ENCODE results near the gene RBM47. TPM values are rescaled to one million over a fixed set of nuclear protein-coding genes. Genes with fewer than 3 reads are reported as not detected.

RBM47 gene
- total RNA-seq, result under 1 TPM; 0.60 to 0.66 TPM

- H3K9me3 Mint-ChIP-seq (ENCODE audit: insufficient read depth), result no peaks in the 10 kb centered on the region
Measured at GRCh38 chr4:40629401-40630334, at the start of gene RBM47. RBM47 (minus strand) TSS chr4:40629864; CDS start chr4:40438893, 190,971 bp downstream.

GRCh38 chr4:40678421-40678820, 48.8 kb upstream of the RBM47 start:
- no peak overlapping the region for H3K27ac Mint-ChIP-seq
- H3K27me3 Mint-ChIP-seq (ENCODE audit: low read depth), result peaks cover 5% of the 10 kb centered on the region
- H3K4me3 Mint-ChIP-seq, result no peak overlapping the region
- POLR2A ChIA-PET, result interaction anchor here (0.6 kb wide), 1 partner anchor 275 kb away, joined by 5 read pairs; no protein-coding TSS in a partner anchor
- no peak for ATAC-seq
- no peaks in the 10 kb centered on the region for H3K9me3 Mint-ChIP-seq (ENCODE audit: insufficient read depth)
- DNase-seq, result no peak
- CTCF ChIA-PET, result interaction anchor here (1.7 kb wide), 1 partner anchor 219 kb away, joined by 3 read pairs; no protein-coding TSS in a partner anchor
- H3K36me3 Mint-ChIP-seq (ENCODE audit: low read depth), result no peaks in the 10 kb centered on the region
- H3K4me1 Mint-ChIP-seq (ENCODE audit: low read depth), result peaks cover 9% of the 10 kb centered on the region

More at GRCh38 chr4:40629401-40630334, at the start of gene RBM47:
- peak; percentile 89 for ATAC-seq
- POLR2A ChIA-PET, result no interaction called here
- CTCF ChIA-PET, result interaction anchor here (1.0 kb wide), 1 partner anchor 108 kb away, joined by 3 read pairs; no protein-coding TSS in a partner anchor
- H3K27ac Mint-ChIP-seq, result no peak within 1 kb of the TSS
- peak; percentile 45 for DNase-seq
- H3K4me3 Mint-ChIP-seq, result peak within 1 kb of the TSS; percentile 71
- no peaks in the 10 kb centered on the region for H3K36me3 Mint-ChIP-seq (ENCODE audit: low read depth)
- peaks cover 29% of the 10 kb centered on the region for H3K4me1 Mint-ChIP-seq (ENCODE audit: low read depth)
- peaks cover 42% of the 10 kb centered on the region for H3K27me3 Mint-ChIP-seq (ENCODE audit: low read depth)

- ChIA-PET CTCF (no interaction called here), POLR2A (no interaction called here)
- no peaks in the 10 kb centered on the region for H3K27me3 Mint-ChIP-seq (ENCODE audit: low read depth)
- no peak overlapping the region for H3K27ac Mint-ChIP-seq
- H3K4me1 Mint-ChIP-seq (ENCODE audit: low read depth), result peaks cover 32% of the 10 kb centered on the region
- peaks cover 2% of the 10 kb centered on the region for H3K36me3 Mint-ChIP-seq (ENCODE audit: low read depth)
- H3K4me3 Mint-ChIP-seq, result no peak overlapping the region
- H3K9me3 Mint-ChIP-seq (ENCODE audit: insufficient read depth), result no peaks in the 10 kb centered on the region
- DNase-seq, result no peak
- no peak for ATAC-seq
Measured at GRCh38 chr4:40675166-40675565, 45.5 kb upstream of the RBM47 start.

GRCh38 chr4:40672528-40673522, 43.2 kb upstream of the RBM47 start:
- peak; percentile 92 for ATAC-seq
- peaks cover 2% of the 10 kb centered on the region for H3K36me3 Mint-ChIP-seq (ENCODE audit: low read depth)
- no peaks in the 10 kb centered on the region for H3K9me3 Mint-ChIP-seq (ENCODE audit: insufficient read depth)
- ChIA-PET CTCF (interaction anchor here (0.9 to 2.0 kb wide), 6 partner anchors 9 to 617 kb away, joined by 3 to 6 read pairs (median 4); no protein-coding TSS in a partner anchor), POLR2A (interaction anchor here (0.6 to 1.0 kb wide), 3 partner anchors 16 to 617 kb away, joined by 3 to 4 read pairs (median 3); no protein-coding TSS in a partner anchor)
- peak; percentile 65 for DNase-seq
- peak overlapping the region; percentile 86 for H3K27ac Mint-ChIP-seq
- H3K27me3 Mint-ChIP-seq (ENCODE audit: low read depth), result no peaks in the 10 kb centered on the region
- H3K4me1 Mint-ChIP-seq (ENCODE audit: low read depth), result peaks cover 44% of the 10 kb centered on the region
- peak overlapping the region; percentile 42 for H3K4me3 Mint-ChIP-seq

- CTCF ChIA-PET, result no interaction called here
- no peak overlapping the region for H3K27ac Mint-ChIP-seq
- peaks cover 44% of the 10 kb centered on the region for H3K4me1 Mint-ChIP-seq (ENCODE audit: low read depth)
Measured at GRCh38 chr4:40669504-40669903, 39.8 kb upstream of the RBM47 start.

GRCh38 chr4:40665842-40666241, 36.2 kb upstream of the RBM47 start:
- H3K27ac Mint-ChIP-seq, result no peak overlapping the region
- no peaks in the 10 kb centered on the region for H3K9me3 Mint-ChIP-seq (ENCODE audit: insufficient read depth)
- no peak for ATAC-seq
- no peaks in the 10 kb centered on the region for H3K36me3 Mint-ChIP-seq (ENCODE audit: low read depth)
- POLR2A ChIA-PET, result interaction anchor here (1.0 kb wide), 1 partner anchor 10 kb away, joined by 3 read pairs; no protein-coding TSS in a partner anchor
- no peak for DNase-seq
- H3K27me3 Mint-ChIP-seq (ENCODE audit: low read depth), result peaks cover 5% of the 10 kb centered on the region
- peaks cover 15% of the 10 kb centered on the region for H3K4me1 Mint-ChIP-seq (ENCODE audit: low read depth)
- CTCF ChIA-PET, result interaction anchor here (0.6 kb wide), 1 partner anchor 1700 kb away, joined by 3 read pairs; no protein-coding TSS in a partner anchor
- H3K4me3 Mint-ChIP-seq, result no peak overlapping the region

More at GRCh38 chr4:40669504-40669903, 39.8 kb upstream of the RBM47 start:
- Mint-ChIP-seq H3K9me3 (ENCODE audit: insufficient read depth) (no peaks in the 10 kb centered on the region), H3K36me3 (ENCODE audit: low read depth) (peaks cover 2% of the 10 kb centered on the region), H3K4me3 (no peak overlapping the region), H3K27me3 (ENCODE audit: low read depth) (peaks cover 5% of the 10 kb centered on the region)
- POLR2A ChIA-PET, result no interaction called here
- DNase-seq (no peak), ATAC-seq (no peak)

GRCh38 chr4:40662962-40663604, 33.4 kb upstream of the RBM47 start:
- Mint-ChIP-seq H3K27ac (no peak overlapping the region), H3K4me1 (ENCODE audit: low read depth) (peaks cover 3% of the 10 kb centered on the region), H3K27me3 (ENCODE audit: low read depth) (peaks cover 5% of the 10 kb centered on the region), H3K4me3 (no peak overlapping the region), H3K9me3 (ENCODE audit: insufficient read depth) (no peaks in the 10 kb centered on the region), H3K36me3 (ENCODE audit: low read depth) (no peaks in the 10 kb centered on the region)
- CTCF ChIA-PET, result interaction anchor here (0.5 to 0.7 kb wide), 2 partner anchors 119 to 338 kb away, joined by 3 read pairs; no protein-coding TSS in a partner anchor
- ATAC-seq (no peak), DNase-seq (no peak)
- POLR2A ChIA-PET, result no interaction called here

- Mint-ChIP-seq H3K4me3 (no peak overlapping the region), H3K36me3 (ENCODE audit: low read depth) (no peaks in the 10 kb centered on the region), H3K9me3 (ENCODE audit: insufficient read depth) (no peaks in the 10 kb centered on the region), H3K27ac (no peak overlapping the region), H3K27me3 (ENCODE audit: low read depth) (peaks cover 2% of the 10 kb centered on the region), H3K4me1 (ENCODE audit: low read depth) (peaks cover 3% of the 10 kb centered on the region)
- no peak for DNase-seq
- POLR2A ChIA-PET, result no interaction called here
- no peak for ATAC-seq
- CTCF ChIA-PET, result no interaction called here
Measured at GRCh38 chr4:40661803-40662202, 32.1 kb upstream of the RBM47 start.

GRCh38 chr4:40656201-40656863, 26.7 kb upstream of the RBM47 start:
- Mint-ChIP-seq H3K4me3 (no peak overlapping the region), H3K9me3 (ENCODE audit: insufficient read depth) (no peaks in the 10 kb centered on the region), H3K27me3 (ENCODE audit: low read depth) (no peaks in the 10 kb centered on the region), H3K36me3 (ENCODE audit: low read depth) (no peaks in the 10 kb centered on the region), H3K27ac (peak overlapping the region; percentile 8), H3K4me1 (ENCODE audit: low read depth) (peaks cover 14% of the 10 kb centered on the region)
- DNase-seq (no peak), ATAC-seq (no peak)
- ChIA-PET POLR2A (interaction anchor here (0.9 to 1.4 kb wide), 2 partner anchors 9 to 17 kb away, joined by 3 read pairs; no protein-coding TSS in a partner anchor), CTCF (interaction anchor here (1.0 kb wide), 1 partner anchor 9 kb away, joined by 3 read pairs; no protein-coding TSS in a partner anchor)

GRCh38 chr4:40651280-40651679, 21.6 kb upstream of the RBM47 start:
- CTCF ChIA-PET, result no interaction called here
- DNase-seq, result no peak
- Mint-ChIP-seq H3K4me1 (ENCODE audit: low read depth) (peaks cover 6% of the 10 kb centered on the region), H3K27ac (no peak overlapping the region), H3K36me3 (ENCODE audit: low read depth) (no peaks in the 10 kb centered on the region), H3K27me3 (ENCODE audit: low read depth) (peaks cover 2% of the 10 kb centered on the region), H3K9me3 (ENCODE audit: insufficient read depth) (no peaks in the 10 kb centered on the region), H3K4me3 (no peak overlapping the region)
- no peak for ATAC-seq
- POLR2A ChIA-PET, result no interaction called here

Measured in activated CD8-positive, alpha-beta T cell treated with anti-CD3 and anti-CD28 coated beads, Interleukin-2, amount 10 ng/mL, durations not matched to agents 7 days and 5 days (primary cell).